Measurements from ENCODE around the gene GPR183. TPM values are rescaled to one million over a fixed set of nuclear protein-coding genes. Genes with fewer than 3 reads are reported as not detected.
A peak's percentile ranks its signal among the peaks of the same experiment; 100 is the strongest.

Gene GPR183
- total RNA-seq, 2 donors from 2014 or later: 249 to 322 TPM

GRCh38 chr13:99346335-99347042 lies 39.3 kb upstream of the GPR183 start:
- H3K9me3 ChIP-seq (ENCODE audit: control insufficient read depth, low read length, poor library complexity, severe bottlenecking): no peaks in the 10 kb centered on the region
- peak overlapping the region; percentile 100 for H3K27ac Mint-ChIP-seq
- peak overlapping the region; percentile 86 for H3K4me3 Mint-ChIP-seq
- H3K27me3 Mint-ChIP-seq: no peaks in the 10 kb centered on the region
- peaks cover 30% of the 10 kb centered on the region for H3K36me3 Mint-ChIP-seq (ENCODE audit: low read depth)
- DNase-seq: no peak
- ATAC-seq: peak; percentile 22
- peaks cover 69% of the 10 kb centered on the region for H3K4me1 Mint-ChIP-seq

- ATAC-seq (no peak), DNase-seq (no peak)
- Mint-ChIP-seq H3K27me3 (no peaks in the 10 kb centered on the region), H3K4me1 (peaks cover 72% of the 10 kb centered on the region), H3K36me3 (ENCODE audit: low read depth) (peaks cover 29% of the 10 kb centered on the region), H3K27ac (peak overlapping the region; percentile 100), H3K4me3 (no peak overlapping the region)
- H3K9me3 ChIP-seq (ENCODE audit: control insufficient read depth, low read length, poor library complexity, severe bottlenecking): no peaks in the 10 kb centered on the region
Measured at GRCh38 chr13:99345345-99345744, 38.1 kb upstream of the GPR183 start.

DNA sequence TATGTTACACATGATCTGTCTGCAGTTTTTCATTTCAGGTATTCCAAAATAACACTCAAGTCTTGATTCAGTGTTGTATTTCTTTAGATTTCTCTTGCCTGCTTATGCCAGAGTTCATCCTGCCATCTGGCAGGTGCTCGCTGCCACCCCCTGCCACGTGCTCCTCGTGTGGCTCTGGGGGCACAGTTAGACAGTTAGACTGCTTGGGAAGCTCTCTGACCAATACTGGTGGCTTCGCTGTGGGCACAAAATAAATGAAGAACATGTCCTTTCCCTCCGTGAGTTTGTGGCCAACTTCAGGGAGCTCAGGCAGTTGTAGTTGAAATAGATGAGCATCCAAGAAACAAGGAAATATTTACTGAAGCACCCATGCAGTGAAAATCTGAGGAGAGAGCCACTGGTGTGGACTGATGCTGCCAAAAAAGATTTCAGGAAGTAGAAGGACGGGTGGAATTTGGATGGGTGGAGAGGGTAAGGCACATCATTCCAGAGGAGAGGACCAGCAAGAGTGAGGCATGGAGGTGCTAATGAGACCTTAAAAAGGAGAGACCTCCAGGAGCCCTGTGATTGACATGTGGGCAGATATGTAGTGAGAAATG lies 37.5 kb upstream of the GPR183 start:
- peaks cover 76% of the 10 kb centered on the region for H3K4me1 Mint-ChIP-seq
- peaks cover 29% of the 10 kb centered on the region for H3K36me3 Mint-ChIP-seq (ENCODE audit: low read depth)

GRCh38 chr13:99342723-99343315 lies 35.6 kb upstream of the GPR183 start:
- H3K9me3 ChIP-seq (ENCODE audit: control insufficient read depth, low read length, poor library complexity, severe bottlenecking): no peaks in the 10 kb centered on the region
- Mint-ChIP-seq H3K27ac (peak overlapping the region; percentile 9), H3K27me3 (no peaks in the 10 kb centered on the region), H3K36me3 (ENCODE audit: low read depth) (peaks cover 28% of the 10 kb centered on the region), H3K4me1 (peaks cover 71% of the 10 kb centered on the region), H3K4me3 (no peak overlapping the region)
- ATAC-seq: no peak
- DNase-seq: no peak

More for the DNA sequence above, 37.5 kb upstream of the GPR183 start:
- Mint-ChIP-seq H3K27me3 (no peaks in the 10 kb centered on the region), H3K4me3 (no peak overlapping the region), H3K27ac (peak overlapping the region; percentile 100)
- H3K9me3 ChIP-seq (ENCODE audit: control insufficient read depth, low read length, poor library complexity, severe bottlenecking): no peaks in the 10 kb centered on the region
- no peak for DNase-seq
- ATAC-seq: no peak

DNA sequence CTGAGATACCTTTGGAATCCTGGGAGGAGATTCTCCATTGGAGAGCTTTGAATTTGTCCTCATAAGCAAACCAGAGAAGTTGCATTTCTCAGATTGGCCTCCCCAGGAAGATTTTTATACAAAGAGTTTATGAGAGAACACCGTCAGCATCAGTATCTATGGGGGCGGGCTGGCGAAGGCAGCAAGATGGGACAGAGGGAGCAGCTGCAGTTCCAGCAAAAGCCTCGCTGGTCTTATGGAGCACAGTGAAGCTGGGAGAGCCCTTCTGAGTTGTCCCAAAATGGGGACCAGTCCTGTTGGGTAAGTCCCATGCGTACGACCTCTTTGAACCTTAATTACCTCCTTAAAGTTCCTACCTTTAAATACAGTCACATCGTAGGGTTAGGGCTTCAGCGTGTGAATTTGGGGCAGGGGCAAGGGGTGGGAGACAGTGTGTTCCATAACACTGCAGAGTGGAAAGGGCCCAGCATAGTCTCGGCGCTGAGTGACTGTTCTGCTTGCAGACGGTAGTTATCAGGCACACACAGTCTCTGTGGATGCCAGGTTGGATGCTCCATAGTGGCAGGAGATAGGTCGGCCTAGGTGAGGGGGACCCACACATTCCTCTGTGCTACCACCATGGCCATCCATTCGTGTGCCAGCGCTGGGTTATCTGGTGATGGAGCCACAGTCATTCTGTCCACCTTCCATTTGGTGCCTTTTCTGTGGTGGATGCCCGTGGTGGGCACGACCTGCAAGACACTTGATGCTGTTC lies 34.9 kb upstream of the GPR183 start:
- ATAC-seq (no peak), DNase-seq (no peak)
- peak overlapping the region; percentile 99 for H3K27ac Mint-ChIP-seq
- peaks cover 26% of the 10 kb centered on the region for H3K36me3 Mint-ChIP-seq (ENCODE audit: low read depth)
- H3K9me3 ChIP-seq (ENCODE audit: control insufficient read depth, low read length, poor library complexity, severe bottlenecking): no peaks in the 10 kb centered on the region
- H3K27me3 Mint-ChIP-seq: no peaks in the 10 kb centered on the region
- peaks cover 70% of the 10 kb centered on the region for H3K4me1 Mint-ChIP-seq
- no peak overlapping the region for H3K4me3 Mint-ChIP-seq

GRCh38 chr13:99340638-99341037 lies 33.4 kb upstream of the GPR183 start:
- H3K36me3 Mint-ChIP-seq (ENCODE audit: low read depth): peaks cover 20% of the 10 kb centered on the region
- H3K9me3 ChIP-seq (ENCODE audit: control insufficient read depth, low read length, poor library complexity, severe bottlenecking): no peaks in the 10 kb centered on the region
- ATAC-seq (no peak), DNase-seq (no peak)
- H3K27me3 Mint-ChIP-seq: no peaks in the 10 kb centered on the region
- peak overlapping the region; percentile 63 for H3K4me3 Mint-ChIP-seq
- peak overlapping the region; percentile 99 for H3K27ac Mint-ChIP-seq
- peaks cover 65% of the 10 kb centered on the region for H3K4me1 Mint-ChIP-seq

GRCh38 chr13:99339736-99340397 lies 32.7 kb upstream of the GPR183 start:
- peaks cover 67% of the 10 kb centered on the region for H3K4me1 Mint-ChIP-seq

DNA sequence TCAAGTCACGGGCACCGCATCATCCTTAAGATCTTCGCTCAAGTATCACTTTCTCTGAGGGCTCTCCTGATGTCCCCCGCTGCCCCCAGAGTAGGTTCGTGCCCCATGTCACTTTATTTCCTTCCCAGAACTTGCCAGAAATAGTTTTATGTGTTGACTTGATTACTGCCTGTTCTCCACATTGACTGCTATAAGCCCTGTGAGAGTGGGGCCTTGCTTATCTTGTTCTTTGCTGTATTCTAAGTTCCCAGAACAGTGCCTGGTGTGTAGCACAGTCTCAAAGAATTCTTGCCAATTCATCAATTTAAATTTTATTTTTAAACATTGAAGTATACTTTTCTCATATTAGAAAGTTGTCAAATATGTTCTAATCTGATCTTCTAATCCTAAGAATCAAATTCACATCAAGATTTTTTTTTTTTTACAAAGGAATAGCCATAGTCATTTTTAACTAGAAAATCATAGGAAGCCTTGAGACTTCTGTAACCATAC lies 32.1 kb upstream of the GPR183 start:
- no peaks in the 10 kb centered on the region for H3K9me3 ChIP-seq (ENCODE audit: control insufficient read depth, low read length, poor library complexity, severe bottlenecking)
- no peaks in the 10 kb centered on the region for H3K27me3 Mint-ChIP-seq
- peaks cover 63% of the 10 kb centered on the region for H3K4me1 Mint-ChIP-seq
- ATAC-seq: no peak
- peak overlapping the region; percentile 99 for H3K27ac Mint-ChIP-seq
- H3K36me3 Mint-ChIP-seq (ENCODE audit: low read depth): peaks cover 15% of the 10 kb centered on the region
- peak overlapping the region; percentile 63 for H3K4me3 Mint-ChIP-seq
- no peak for DNase-seq

More at GRCh38 chr13:99339736-99340397, 32.7 kb upstream of the GPR183 start:
- H3K9me3 ChIP-seq (ENCODE audit: control insufficient read depth, low read length, poor library complexity, severe bottlenecking): no peaks in the 10 kb centered on the region
- Mint-ChIP-seq H3K36me3 (ENCODE audit: low read depth) (peaks cover 18% of the 10 kb centered on the region), H3K27me3 (no peaks in the 10 kb centered on the region), H3K4me3 (peak overlapping the region; percentile 63), H3K27ac (peak overlapping the region; percentile 99)
- peak; percentile 83 for ATAC-seq
- DNase-seq: peak in 2 of 3 donors; percentile 41 to 43

- H3K4me1 Mint-ChIP-seq: peaks cover 52% of the 10 kb centered on the region
- peak overlapping the region; percentile 28 for H3K4me3 Mint-ChIP-seq
- ATAC-seq (no peak), DNase-seq (no peak)
- no peaks in the 10 kb centered on the region for H3K9me3 ChIP-seq (ENCODE audit: control insufficient read depth, low read length, poor library complexity, severe bottlenecking)
- H3K27me3 Mint-ChIP-seq: no peaks in the 10 kb centered on the region
- peak overlapping the region; percentile 99 for H3K27ac Mint-ChIP-seq
- peaks cover 8% of the 10 kb centered on the region for H3K36me3 Mint-ChIP-seq (ENCODE audit: low read depth)
Measured at GRCh38 chr13:99335603-99336002, 28.4 kb upstream of the GPR183 start.

DNA sequence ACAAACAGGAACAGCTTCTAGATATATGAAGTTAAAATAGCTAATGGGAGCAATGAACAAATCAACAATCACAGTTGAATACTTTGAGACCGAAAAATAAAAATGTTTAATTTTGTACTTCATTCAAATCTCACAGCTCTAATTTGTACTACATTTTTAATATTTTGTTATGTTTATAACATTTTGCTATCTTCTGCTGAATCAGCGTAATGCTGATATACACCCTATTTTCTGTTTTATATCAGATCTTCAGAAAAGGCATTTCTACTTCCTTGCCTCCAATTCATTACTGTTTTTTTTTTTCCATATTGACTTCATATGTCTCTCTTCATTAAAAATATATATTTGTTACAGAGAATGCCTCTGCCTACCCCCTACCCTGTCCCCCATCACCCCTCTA lies 27.9 kb upstream of the GPR183 start:
- ATAC-seq (no peak), DNase-seq (no peak)
- no peaks in the 10 kb centered on the region for H3K9me3 ChIP-seq (ENCODE audit: control insufficient read depth, low read length, poor library complexity, severe bottlenecking)
- peaks cover 8% of the 10 kb centered on the region for H3K36me3 Mint-ChIP-seq (ENCODE audit: low read depth)
- H3K27ac Mint-ChIP-seq: peak overlapping the region; percentile 99
- H3K4me3 Mint-ChIP-seq: no peak overlapping the region
- H3K27me3 Mint-ChIP-seq: no peaks in the 10 kb centered on the region
- H3K4me1 Mint-ChIP-seq: peaks cover 47% of the 10 kb centered on the region

DNA sequence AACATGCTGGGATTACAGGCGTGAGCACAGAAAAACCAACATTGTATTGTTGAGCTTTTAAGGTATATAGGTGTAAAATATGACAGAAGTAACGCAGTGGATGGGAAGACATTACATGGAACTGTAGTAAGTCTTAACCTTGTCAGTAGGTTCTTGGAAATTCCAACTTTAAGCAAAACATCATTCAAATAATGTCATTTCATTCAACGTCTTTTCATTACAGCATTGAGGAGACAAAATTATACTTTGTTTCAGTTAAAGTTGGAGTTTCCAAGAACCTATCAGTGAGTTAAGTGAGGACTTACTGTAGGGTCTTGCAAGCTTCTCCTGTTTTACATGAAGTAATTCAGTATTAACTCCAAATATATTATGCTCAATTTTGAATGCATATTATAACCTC lies 27.0 kb upstream of the GPR183 start:
- Mint-ChIP-seq H3K36me3 (ENCODE audit: low read depth) (peaks cover 8% of the 10 kb centered on the region), H3K27ac (no peak overlapping the region), H3K4me1 (peaks cover 45% of the 10 kb centered on the region), H3K4me3 (no peak overlapping the region), H3K27me3 (no peaks in the 10 kb centered on the region)
- H3K9me3 ChIP-seq (ENCODE audit: control insufficient read depth, low read length, poor library complexity, severe bottlenecking): no peaks in the 10 kb centered on the region
- DNase-seq: no peak
- no peak for ATAC-seq

GRCh38 chr13:99332456-99332855 lies 25.3 kb upstream of the GPR183 start:
- Mint-ChIP-seq H3K36me3 (ENCODE audit: low read depth) (peaks cover under 1% of the 10 kb centered on the region), H3K4me3 (no peak overlapping the region), H3K27ac (no peak overlapping the region), H3K4me1 (peaks cover 32% of the 10 kb centered on the region), H3K27me3 (no peaks in the 10 kb centered on the region)
- DNase-seq: no peak
- no peaks in the 10 kb centered on the region for H3K9me3 ChIP-seq (ENCODE audit: control insufficient read depth, low read length, poor library complexity, severe bottlenecking)
- no peak for ATAC-seq
